ENCODE measurements around the gene EPX.

Gene EPX

DNA sequence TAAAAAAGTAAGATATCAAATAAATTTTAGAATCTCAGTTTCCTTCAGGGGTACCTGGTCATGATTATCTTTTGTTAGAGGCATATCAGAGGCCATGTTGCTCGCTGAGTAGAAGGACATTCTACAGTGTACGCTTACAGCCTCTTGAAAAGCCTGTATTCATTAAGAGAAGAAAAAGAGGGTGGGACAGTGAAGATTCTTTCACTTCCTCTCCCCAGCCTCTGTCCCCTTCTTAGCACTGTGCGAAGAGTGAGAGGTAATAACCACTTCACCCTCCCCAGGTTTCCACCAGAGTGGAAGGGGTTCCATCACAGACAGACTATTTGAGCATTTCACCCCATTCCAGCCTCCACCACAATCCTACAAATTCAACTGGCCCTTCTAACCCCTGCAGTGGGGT lies 41.0 kb downstream of the EPX start:
- Histone ChIP-seq H3K4me3 (no peak overlapping the region), H3K27ac (no peak overlapping the region)
- DNase-seq (ENCODE audit: low spot score), result no peak
- TF ChIP-seq, protein P1, sequence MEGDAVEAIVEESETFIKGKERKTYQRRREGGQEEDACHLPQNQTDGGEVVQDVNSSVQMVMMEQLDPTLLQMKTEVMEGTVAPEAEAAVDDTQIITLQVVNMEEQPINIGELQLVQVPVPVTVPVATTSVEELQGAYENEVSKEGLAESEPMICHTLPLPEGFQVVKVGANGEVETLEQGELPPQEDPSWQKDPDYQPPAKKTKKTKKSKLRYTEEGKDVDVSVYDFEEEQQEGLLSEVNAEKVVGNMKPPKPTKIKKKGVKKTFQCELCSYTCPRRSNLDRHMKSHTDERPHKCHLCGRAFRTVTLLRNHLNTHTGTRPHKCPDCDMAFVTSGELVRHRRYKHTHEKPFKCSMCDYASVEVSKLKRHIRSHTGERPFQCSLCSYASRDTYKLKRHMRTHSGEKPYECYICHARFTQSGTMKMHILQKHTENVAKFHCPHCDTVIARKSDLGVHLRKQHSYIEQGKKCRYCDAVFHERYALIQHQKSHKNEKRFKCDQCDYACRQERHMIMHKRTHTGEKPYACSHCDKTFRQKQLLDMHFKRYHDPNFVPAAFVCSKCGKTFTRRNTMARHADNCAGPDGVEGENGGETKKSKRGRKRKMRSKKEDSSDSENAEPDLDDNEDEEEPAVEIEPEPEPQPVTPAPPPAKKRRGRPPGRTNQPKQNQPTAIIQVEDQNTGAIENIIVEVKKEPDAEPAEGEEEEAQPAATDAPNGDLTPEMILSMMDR (IDR thresholded peaks at IDR 0.05), result no peak

DNA sequence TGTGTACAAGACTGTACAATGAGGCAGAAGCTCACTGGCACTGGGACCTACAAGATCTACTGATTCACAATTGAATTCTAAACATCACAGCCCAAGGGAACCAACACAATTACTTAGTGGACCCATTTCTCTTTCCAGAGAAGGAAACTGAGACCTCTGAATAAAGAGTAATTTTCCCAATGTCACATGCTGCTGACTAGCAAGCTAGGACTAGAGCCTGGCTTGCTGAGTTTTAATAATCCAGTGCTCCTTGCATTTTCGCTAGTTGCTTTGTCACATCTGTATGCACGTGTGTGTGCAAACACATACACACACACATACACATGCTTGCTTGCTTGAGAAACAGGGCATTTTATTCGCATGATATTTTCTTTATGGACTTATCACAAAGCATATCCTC lies 42.0 kb downstream of the EPX start:
- H3K4me3 ChIP-seq, result no peak overlapping the region
- peak; percentile 3 for DNase-seq (ENCODE audit: low spot score)
- TF ChIP-seq, protein P1 (IDR thresholded peaks at IDR 0.05), result no peak
- no peak overlapping the region for H3K27ac ChIP-seq

DNA sequence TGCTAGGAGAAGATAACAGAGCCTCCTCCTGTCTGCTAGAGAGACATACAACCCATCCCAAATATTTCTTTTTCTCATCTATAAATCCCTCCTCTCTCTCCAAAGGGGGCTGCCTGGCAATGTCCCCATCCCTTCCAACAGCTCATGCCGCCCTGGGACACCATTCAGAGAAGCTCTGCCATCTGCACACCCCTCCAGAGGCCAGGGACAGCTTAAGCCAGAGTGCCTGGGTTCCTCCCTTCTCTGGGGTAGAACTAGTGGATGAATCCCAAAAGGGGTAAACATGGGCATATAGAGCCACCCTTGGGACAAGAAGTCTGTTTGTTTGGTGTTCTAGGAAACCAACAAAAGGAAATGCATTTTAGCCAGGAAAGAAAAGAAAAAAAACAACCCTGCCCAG lies 43.3 kb downstream of the EPX start:
- no peak overlapping the region for H3K4me3 ChIP-seq
- DNase-seq (ENCODE audit: low spot score), result no peak
- TF ChIP-seq, protein P1 (IDR thresholded peaks at IDR 0.05), result no peak
- H3K27ac ChIP-seq, result no peak overlapping the region

DNA sequence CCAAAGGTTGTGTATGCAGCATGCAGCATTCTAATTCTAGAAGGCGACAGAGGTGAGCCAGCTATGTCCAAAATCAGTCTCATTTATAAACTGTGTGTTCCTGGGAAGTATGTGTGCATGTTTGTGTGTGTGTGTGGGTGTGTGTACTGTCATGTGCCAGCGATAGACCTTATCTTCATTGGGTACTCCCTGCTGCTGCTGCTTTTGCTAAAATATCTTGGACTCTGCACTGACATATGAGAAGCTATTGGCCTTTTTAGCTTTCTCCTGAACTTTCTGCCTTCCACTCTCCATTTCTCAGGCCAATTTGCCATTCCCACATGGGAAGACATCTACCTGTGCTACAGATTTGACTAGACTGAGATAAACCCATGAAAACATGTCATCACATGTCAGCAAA lies 43.9 kb downstream of the EPX start:
- DNase-seq (ENCODE audit: low spot score), result no peak
- H3K27ac ChIP-seq, result no peak overlapping the region
- TF ChIP-seq, protein P1 (IDR thresholded peaks at IDR 0.05), result no peak

DNA sequence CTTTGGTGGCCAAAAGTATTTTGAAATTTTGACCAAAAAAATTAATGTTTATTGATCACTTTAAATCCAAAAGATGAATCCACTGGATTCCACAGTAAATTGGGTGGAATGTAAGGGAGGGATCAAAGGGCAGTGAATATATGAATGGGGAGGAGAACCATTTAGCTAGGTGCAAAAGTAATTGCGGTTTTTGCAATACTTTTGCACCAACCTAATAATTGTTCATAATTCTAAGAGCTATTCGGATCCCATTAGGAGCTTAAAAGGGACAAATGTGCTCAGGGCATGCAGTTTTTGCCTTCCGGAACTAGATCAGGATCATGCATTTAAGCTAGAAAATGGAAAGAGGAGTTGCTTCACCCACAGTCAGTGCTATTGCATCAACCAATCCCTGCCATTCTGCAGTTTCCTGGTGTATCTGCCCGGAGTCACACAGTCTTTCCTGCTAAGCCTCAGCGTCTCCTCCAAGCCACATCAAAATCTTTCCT lies 45.7 kb downstream of the EPX start, which contains the start of gene LPO:
LPO (plus strand) TSS at position 438 of the 488 bp plus-strand sequence. CDS start 4,396 bp downstream, outside the sequence.
- TF ChIP-seq, protein P1 (IDR thresholded peaks at IDR 0.05), result no peak
- DNase-seq (ENCODE audit: low spot score), result no peak

More for the DNA sequence above, 43.9 kb downstream of the EPX start:
- no peak overlapping the region for H3K4me3 ChIP-seq

DNA sequence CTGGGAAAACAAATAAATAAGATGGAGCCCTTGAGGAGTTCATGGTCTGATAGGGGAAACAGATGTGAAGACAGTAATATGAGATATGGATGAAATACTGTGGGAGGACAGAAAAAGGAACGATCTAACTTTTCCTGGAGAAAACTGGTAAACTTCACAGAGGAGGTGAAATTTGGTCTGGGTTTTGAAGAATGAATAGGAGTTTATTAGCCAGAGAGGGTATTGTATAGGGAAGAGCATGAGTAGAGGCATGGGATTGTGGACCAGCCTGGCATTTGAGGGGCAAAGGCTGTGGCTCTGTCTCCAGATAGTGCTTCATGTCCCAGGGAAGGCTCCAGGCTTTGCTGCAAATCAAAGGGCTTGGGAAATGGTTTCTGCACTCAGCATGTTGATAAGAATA lies 47.5 kb downstream of the EPX start:
- TF ChIP-seq, protein P1 (IDR thresholded peaks at IDR 0.05), result no peak
- DNase-seq (ENCODE audit: low spot score), result no peak
- Histone ChIP-seq H3K4me3 (no peak overlapping the region), H3K27ac (no peak overlapping the region)

More for the DNA sequence above, 45.7 kb downstream of the EPX start, which contains the start of gene LPO:
- Histone ChIP-seq H3K4me3 (no peak within 1 kb of the TSS), H3K27ac (no peak within 1 kb of the TSS)

DNA sequence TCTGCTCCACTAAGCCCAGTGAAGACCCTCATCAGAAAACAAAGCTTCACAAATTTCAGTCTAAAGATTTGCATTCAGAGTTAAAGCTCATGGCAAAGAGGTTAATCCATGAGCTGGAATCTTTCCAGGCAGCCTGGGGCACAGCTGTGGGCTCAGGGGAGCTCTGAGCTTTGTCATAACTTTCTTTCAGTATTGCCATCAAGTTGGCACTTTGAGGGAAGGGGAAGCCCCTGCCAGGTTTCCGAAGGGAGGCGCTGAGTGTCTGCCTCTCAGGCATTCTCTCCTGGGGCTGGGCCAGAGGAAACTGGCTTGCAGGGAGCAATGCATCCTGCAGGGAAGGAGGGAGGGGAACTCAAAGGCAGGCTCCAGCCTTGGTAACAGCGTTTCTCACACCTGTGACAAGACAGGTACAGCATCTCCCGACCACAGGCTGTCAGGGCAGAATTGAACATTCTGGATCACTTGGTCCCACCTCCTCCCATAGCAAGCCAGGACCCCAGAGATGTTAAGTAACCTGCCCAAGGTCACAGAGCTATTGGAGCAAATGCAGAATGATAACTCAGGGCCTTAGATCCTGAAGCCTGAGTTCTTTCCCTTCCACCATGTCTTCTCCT lies 49.8 kb downstream of the EPX start:
- Histone ChIP-seq H3K27ac (no peak overlapping the region), H3K4me3 (no peak overlapping the region)
- DNase-seq (ENCODE audit: low spot score), result no peak
- TF ChIP-seq, protein P1 (IDR thresholded peaks at IDR 0.05), result no peak

Measured in coronary artery (tissue), 2 donors.